Measurements from ENCODE around the gene ATXN10.

DNA sequence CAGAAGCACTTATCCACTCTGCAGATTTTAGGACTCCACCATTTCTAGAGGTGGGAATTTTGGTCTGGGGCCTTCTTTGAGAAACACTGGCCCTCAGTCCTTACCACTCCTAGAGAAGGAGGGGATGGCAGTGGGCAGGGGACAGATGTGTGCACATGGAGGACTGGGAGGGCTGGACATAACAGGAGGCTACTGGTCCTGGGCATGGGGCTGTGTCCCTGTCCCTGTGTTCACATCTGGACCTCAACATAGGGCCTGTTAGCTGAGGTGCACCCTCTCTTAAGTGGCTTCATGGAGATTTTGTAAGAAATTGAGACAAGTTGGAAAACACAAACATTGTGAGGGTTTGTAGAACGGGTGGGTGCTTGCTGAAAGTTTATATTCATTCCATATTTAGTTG lies 103.4 kb downstream of the ATXN10 start:
- TF ChIP-seq, protein P1, sequence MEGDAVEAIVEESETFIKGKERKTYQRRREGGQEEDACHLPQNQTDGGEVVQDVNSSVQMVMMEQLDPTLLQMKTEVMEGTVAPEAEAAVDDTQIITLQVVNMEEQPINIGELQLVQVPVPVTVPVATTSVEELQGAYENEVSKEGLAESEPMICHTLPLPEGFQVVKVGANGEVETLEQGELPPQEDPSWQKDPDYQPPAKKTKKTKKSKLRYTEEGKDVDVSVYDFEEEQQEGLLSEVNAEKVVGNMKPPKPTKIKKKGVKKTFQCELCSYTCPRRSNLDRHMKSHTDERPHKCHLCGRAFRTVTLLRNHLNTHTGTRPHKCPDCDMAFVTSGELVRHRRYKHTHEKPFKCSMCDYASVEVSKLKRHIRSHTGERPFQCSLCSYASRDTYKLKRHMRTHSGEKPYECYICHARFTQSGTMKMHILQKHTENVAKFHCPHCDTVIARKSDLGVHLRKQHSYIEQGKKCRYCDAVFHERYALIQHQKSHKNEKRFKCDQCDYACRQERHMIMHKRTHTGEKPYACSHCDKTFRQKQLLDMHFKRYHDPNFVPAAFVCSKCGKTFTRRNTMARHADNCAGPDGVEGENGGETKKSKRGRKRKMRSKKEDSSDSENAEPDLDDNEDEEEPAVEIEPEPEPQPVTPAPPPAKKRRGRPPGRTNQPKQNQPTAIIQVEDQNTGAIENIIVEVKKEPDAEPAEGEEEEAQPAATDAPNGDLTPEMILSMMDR (IDR thresholded peaks at IDR 0.05) = no peak
- no peak for TF ChIP-seq POLR2A (IDR thresholded peaks at IDR 0.05)

All from esophagus squamous epithelium (tissue), 4 donors.